ENCODE data around the gene DDR1.

The DDR1 gene

GRCh38 chr6:30944051-30944450 lies 59.7 kb downstream of the DDR1 start:
- H3K79me2 ChIP-seq (ENCODE audit: low read length): no peaks in the 10 kb centered on the region

GRCh38 chr6:30945281-30945680 lies 61.0 kb downstream of the DDR1 start:
- no peaks in the 10 kb centered on the region for H3K36me3 ChIP-seq (replicated peaks; ENCODE audit: low read depth, low read length)
- no peak overlapping the region for H3K27ac ChIP-seq (ENCODE audit: low read length)
- no peaks in the 10 kb centered on the region for H3K9me3 ChIP-seq (ENCODE audit: insufficient read depth, low read length)
- peaks cover 16% of the 10 kb centered on the region for H3K4me1 ChIP-seq (ENCODE audit: low read length)
- TF ChIP-seq EZH2phosphoT487 (IDR thresholded peaks at IDR 0.05; ENCODE audit: low read depth) (no peak), CTCF (IDR thresholded peaks at IDR 0.05; ENCODE audit: low read depth, low read length) (no peak)
- H3K4me3 ChIP-seq (ENCODE audit: low read length): no peak overlapping the region
- H3K4me2 ChIP-seq (ENCODE audit: low read length): no peak overlapping the region
- H2AFZ ChIP-seq (ENCODE audit: low read depth, low read length): no peak overlapping the region
- H3K9ac ChIP-seq (ENCODE audit: low read length): no peak overlapping the region
- H3K27me3 ChIP-seq (ENCODE audit: low read depth, low read length): 0 out of 2 replicates have a peak, but pooled peaks cover 4% of the 10 kb centered on the region
- no peaks in the 10 kb centered on the region for H4K20me1 ChIP-seq (ENCODE audit: insufficient read depth, low read length)
- H3K79me2 ChIP-seq (ENCODE audit: low read length): no peaks in the 10 kb centered on the region

More at GRCh38 chr6:30944051-30944450, 59.7 kb downstream of the DDR1 start:
- Histone ChIP-seq H3K4me2 (ENCODE audit: low read length) (no peak overlapping the region), H3K4me3 (ENCODE audit: low read length) (no peak overlapping the region), H4K20me1 (ENCODE audit: insufficient read depth, low read length) (no peaks in the 10 kb centered on the region), H2AFZ (ENCODE audit: low read depth, low read length) (no peak overlapping the region), H3K27ac (ENCODE audit: low read length) (no peak overlapping the region), H3K9ac (ENCODE audit: low read length) (no peak overlapping the region), H3K27me3 (ENCODE audit: low read depth, low read length) (0 out of 2 replicates have a peak, but pooled peaks cover 4% of the 10 kb centered on the region), H3K9me3 (ENCODE audit: insufficient read depth, low read length) (no peaks in the 10 kb centered on the region), H3K36me3 (replicated peaks; ENCODE audit: low read depth, low read length) (no peaks in the 10 kb centered on the region), H3K4me1 (ENCODE audit: low read length) (peaks cover 18% of the 10 kb centered on the region)
- TF ChIP-seq EZH2phosphoT487 (IDR thresholded peaks at IDR 0.05; ENCODE audit: low read depth) (no peak), CTCF (IDR thresholded peaks at IDR 0.05; ENCODE audit: low read depth, low read length) (no peak)

- H3K36me3 ChIP-seq (replicated peaks; ENCODE audit: low read depth, low read length): no peaks in the 10 kb centered on the region
- no peak overlapping the region for H3K27ac ChIP-seq (ENCODE audit: low read length)
- TF ChIP-seq EZH2phosphoT487 (IDR thresholded peaks at IDR 0.05; ENCODE audit: low read depth) (no peak), CTCF (IDR thresholded peaks at IDR 0.05; ENCODE audit: low read depth, low read length) (no peak)
- H3K9me3 ChIP-seq (ENCODE audit: insufficient read depth, low read length): no peaks in the 10 kb centered on the region
- no peak overlapping the region for H3K4me2 ChIP-seq (ENCODE audit: low read length)
- H3K27me3 ChIP-seq (ENCODE audit: low read depth, low read length): 0 out of 2 replicates have a peak, but pooled peaks cover 4% of the 10 kb centered on the region
- H3K4me1 ChIP-seq (ENCODE audit: low read length): 0 out of 2 replicates have a peak, but pooled peaks cover 3% of the 10 kb centered on the region
- H3K4me3 ChIP-seq (ENCODE audit: low read length): no peak overlapping the region
- no peaks in the 10 kb centered on the region for H3K79me2 ChIP-seq (ENCODE audit: low read length)
- H3K9ac ChIP-seq (ENCODE audit: low read length): no peak overlapping the region
- no peak overlapping the region for H2AFZ ChIP-seq (ENCODE audit: low read depth, low read length)
- H4K20me1 ChIP-seq (ENCODE audit: insufficient read depth, low read length): no peaks in the 10 kb centered on the region
Observed at GRCh38 chr6:30947231-30947630, 62.9 kb downstream of the DDR1 start.

GRCh38 chr6:30948811-30949210 lies 64.5 kb downstream of the DDR1 start:
- Histone ChIP-seq H3K9me3 (ENCODE audit: insufficient read depth, low read length) (no peaks in the 10 kb centered on the region), H3K4me2 (ENCODE audit: low read length) (no peak overlapping the region), H3K79me2 (ENCODE audit: low read length) (no peaks in the 10 kb centered on the region), H4K20me1 (ENCODE audit: insufficient read depth, low read length) (no peaks in the 10 kb centered on the region), H3K4me1 (ENCODE audit: low read length) (0 out of 2 replicates have a peak, but pooled peaks cover 3% of the 10 kb centered on the region), H3K9ac (ENCODE audit: low read length) (no peak overlapping the region), H3K27ac (ENCODE audit: low read length) (no peak overlapping the region), H3K27me3 (ENCODE audit: low read depth, low read length) (no peaks in the 10 kb centered on the region), H2AFZ (ENCODE audit: low read depth, low read length) (no peak overlapping the region), H3K4me3 (ENCODE audit: low read length) (no peak overlapping the region), H3K36me3 (replicated peaks; ENCODE audit: low read depth, low read length) (no peaks in the 10 kb centered on the region)
- no peak for TF ChIP-seq CTCF (IDR thresholded peaks at IDR 0.05; ENCODE audit: low read depth, low read length)
- no peak for TF ChIP-seq EZH2phosphoT487 (IDR thresholded peaks at IDR 0.05; ENCODE audit: low read depth)

Data from OCI-LY3 (cell line).